A673 (cell line): ENCODE results near the gene REV3L. TPM values are rescaled to one million over a fixed set of nuclear protein-coding genes. Genes with fewer than 3 reads are reported as not detected.

Source experiments
- BruUV-seq: library from RNA; stranded (reverse); fragments of 400-500 nt; replicated peaks from 2 replicates; lab custom pipeline; 2021; lab: Mats Ljungman, UMichigan
- CTCF ChIA-PET: fragments of 300-600 bp; sonication (Branson Sonifier 250); formaldehyde crosslinking; loops from one replicate; lab custom pipeline; 2022; ENCODE audit warnings: antibody characterized with exemption; lab: Charles Lee
- POLR2A ChIA-PET: fragments of 300-600 bp; sonication (Branson Sonifier 250); formaldehyde crosslinking; loops from one replicate; lab custom pipeline; 2022; ENCODE audit warnings: antibody characterized with exemption; ENCODE audit not compliant: low non-redundant PET; lab: Charles Lee
- DNase-seq: peaks from one replicate; pipeline ENCODE4 v3.0.0-alpha.2; 2015; ENCODE audit warnings: low spot score
- H3K27ac ChIP-seq: fragments of 200-600 bp; sonication (generic); 2 replicates; pipeline ENCODE4 v1.5.1; 2016; ENCODE audit warnings: mixed run types, low read depth, mild to moderate bottlenecking, mixed read lengths, antibody characterized with exemption, low read length; ENCODE audit not compliant: poor library complexity, severe bottlenecking
- H3K27me3 ChIP-seq: fragments of 200-600 bp; sonication (generic); replicated peaks from 2 replicates; pipeline ENCODE4 v1.6.1; 2017; ENCODE audit warnings: mixed run types, low read depth, mild to moderate bottlenecking, mixed read lengths, antibody characterized with exemption, low read length; ENCODE audit not compliant: insufficient read depth, poor library complexity
- H3K36me3 ChIP-seq: fragments of 200-600 bp; sonication (generic); 2 replicates; pipeline ENCODE4 v1.6.1; 2016; ENCODE audit warnings: mixed run types, mild to moderate bottlenecking, mixed read lengths, antibody characterized with exemption, low read length; ENCODE audit not compliant: insufficient read depth, poor library complexity, severe bottlenecking
- H3K4me1 ChIP-seq: fragments of 200-600 bp; sonication (generic); 2 replicates; pipeline ENCODE4 v1.6.1; 2017; ENCODE audit warnings: mixed run types, mild to moderate bottlenecking, mixed read lengths, antibody characterized with exemption, low read length; ENCODE audit not compliant: insufficient read depth, poor library complexity, severe bottlenecking
- H3K4me3 ChIP-seq: fragments of 200-600 bp; sonication (generic); 2 replicates; pipeline ENCODE4 v1.5.1; 2016; ENCODE audit warnings: low read depth, mixed run types, mild to moderate bottlenecking, mixed read lengths, low read length; ENCODE audit not compliant: poor library complexity, severe bottlenecking
- H3K9me3 ChIP-seq: fragments of 200-600 bp; sonication (generic); 2 replicates; pipeline ENCODE4 v1.6.1; 2016; ENCODE audit warnings: mixed run types, low read depth, mild to moderate bottlenecking, mixed read lengths, antibody characterized with exemption, low read length; ENCODE audit not compliant: poor library complexity, severe bottlenecking
- EZH2 ChIP-seq: fragments of 200-600 bp; sonication (generic); IDR thresholded peaks from 2 replicates; pipeline ENCODE4 v1.6.1; 2017; ENCODE audit warnings: borderline replicate concordance, low read depth, mild to moderate bottlenecking, mixed read lengths, antibody characterized with exemption, low read length; ENCODE audit not compliant: poor library complexity, severe bottlenecking
- intact Hi-C: fragments of 100-400 bp; cut with micrococcal nuclease; formaldehyde crosslinking; loops from one replicate; pipeline ENCODE4 v1.10.0; 2022; ENCODE audit not compliant: unreplicated experiment
- total RNA-seq: library from RNA; stranded (reverse); gene quantifications from 2 replicates; pipeline ENCODE4 v1.2.3, GENCODE V29; 2021
- TF ChIP-seq, protein P1 (sequence below): fragments of 300-800, 200-600 bp; sonication (generic); conservative IDR thresholded peaks from 2 replicates; pipeline ENCODE4 v1.5.1; 2017; ENCODE audit warnings: low read depth, mild to moderate bottlenecking, antibody characterized with exemption, low read length, moderate library complexity, mixed read lengths

The REV3L gene
- total RNA-seq, 1 experiment from 2014 or later: 24.0 TPM

GRCh38 chr6:111483736-111484632 lies 966 bp upstream of the REV3L start:
- peaks cover 6% of the 10 kb centered on the region for H3K9me3 ChIP-seq
- BruUV-seq: TSS peak; percentile 59
- intact Hi-C loops: loop anchor here (1.0 to 10.0 kb wide), 6 partner anchors 57 to 558 kb away; partner anchors contain the start of gene TRAF3IP2
- H3K27me3 ChIP-seq: no peaks in the 10 kb centered on the region
- peak overlapping the region; percentile 97 for H3K27ac ChIP-seq
- H3K4me3 ChIP-seq: peak overlapping the region; percentile 82
- peaks cover 6% of the 10 kb centered on the region for H3K36me3 ChIP-seq
- ChIA-PET POLR2A (no interaction called here), CTCF (interaction anchor here (1.8 kb wide), 1 partner anchor 225 kb away, joined by 7 read pairs; a partner anchor contains a TSS)
- TF ChIP-seq, protein P1, sequence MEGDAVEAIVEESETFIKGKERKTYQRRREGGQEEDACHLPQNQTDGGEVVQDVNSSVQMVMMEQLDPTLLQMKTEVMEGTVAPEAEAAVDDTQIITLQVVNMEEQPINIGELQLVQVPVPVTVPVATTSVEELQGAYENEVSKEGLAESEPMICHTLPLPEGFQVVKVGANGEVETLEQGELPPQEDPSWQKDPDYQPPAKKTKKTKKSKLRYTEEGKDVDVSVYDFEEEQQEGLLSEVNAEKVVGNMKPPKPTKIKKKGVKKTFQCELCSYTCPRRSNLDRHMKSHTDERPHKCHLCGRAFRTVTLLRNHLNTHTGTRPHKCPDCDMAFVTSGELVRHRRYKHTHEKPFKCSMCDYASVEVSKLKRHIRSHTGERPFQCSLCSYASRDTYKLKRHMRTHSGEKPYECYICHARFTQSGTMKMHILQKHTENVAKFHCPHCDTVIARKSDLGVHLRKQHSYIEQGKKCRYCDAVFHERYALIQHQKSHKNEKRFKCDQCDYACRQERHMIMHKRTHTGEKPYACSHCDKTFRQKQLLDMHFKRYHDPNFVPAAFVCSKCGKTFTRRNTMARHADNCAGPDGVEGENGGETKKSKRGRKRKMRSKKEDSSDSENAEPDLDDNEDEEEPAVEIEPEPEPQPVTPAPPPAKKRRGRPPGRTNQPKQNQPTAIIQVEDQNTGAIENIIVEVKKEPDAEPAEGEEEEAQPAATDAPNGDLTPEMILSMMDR: no peak
- TF ChIP-seq EZH2: no peak
- peaks cover 38% of the 10 kb centered on the region for H3K4me1 ChIP-seq
- DNase-seq: peak; percentile 95

GRCh38 chr6:111482188-111482958 lies 645 bp downstream of the REV3L start:
- Histone ChIP-seq H3K27ac (peak overlapping the region; percentile 97), H3K4me3 (peak overlapping the region; percentile 82), H3K4me1 (peaks cover 54% of the 10 kb centered on the region), H3K9me3 (peaks cover 6% of the 10 kb centered on the region), H3K36me3 (peaks cover 6% of the 10 kb centered on the region), H3K27me3 (no peaks in the 10 kb centered on the region)
- no peak for TF ChIP-seq EZH2
- TF ChIP-seq, protein P1: no peak
- no TSS peak for BruUV-seq
- ChIA-PET CTCF (interaction anchor here (0.6 kb wide), 1 partner anchor 223 kb away, joined by 3 read pairs; a partner anchor contains a TSS), POLR2A (interaction anchor here (1.0 kb wide), 1 partner anchor 59 kb away, joined by 30 read pairs; no protein-coding TSS in a partner anchor)
- peak; percentile 51 for DNase-seq
- intact Hi-C loops: loop anchor here (5.0 to 10.0 kb wide), 5 partner anchors 90 to 560 kb away; partner anchors contain the start of gene TRAF3IP2

GRCh38 chr6:111481836-111482187 lies 1.2 kb downstream of the REV3L start:
- no peak for DNase-seq
- H3K9me3 ChIP-seq: peaks cover 6% of the 10 kb centered on the region
- ChIA-PET CTCF (no interaction called here), POLR2A (interaction anchor here (0.6 kb wide), 1 partner anchor 96 kb away, joined by 4 read pairs; no protein-coding TSS in a partner anchor)
- intact Hi-C loops: loop anchor here (5.0 to 10.0 kb wide), 5 partner anchors 90 to 560 kb away; partner anchors contain the start of gene TRAF3IP2
- H3K4me3 ChIP-seq: peak overlapping the region; percentile 82
- H3K27me3 ChIP-seq: no peaks in the 10 kb centered on the region
- peaks cover 59% of the 10 kb centered on the region for H3K4me1 ChIP-seq
- TF ChIP-seq, protein P1: no peak
- H3K27ac ChIP-seq: peak overlapping the region; percentile 97
- H3K36me3 ChIP-seq: peaks cover 6% of the 10 kb centered on the region
- BruUV-seq: no TSS peak
